HL-60/S4 treated with phorbol 12-myristate 13-acetate at 8.2 ng/mL for 4 days and 3 days (cell line): ENCODE data around the gene DPYSL5.
"Not testable (repeated sequence)": the region's sequence is repeated elsewhere in the genome, so short reads cannot be mapped to it uniquely, and the experiment has no call there.

Experiments
- in situ Hi-C: fragments of 300-500 bp; cut with MboI; formaldehyde crosslinking; loops from 2 replicates; pipeline ENCODE4 v1.15.0; 2022; ENCODE audit warnings: low sequenced_read_pairs

Gene DPYSL5

GRCh38 chr2:26874514-26874913, 26.6 kb downstream of the DPYSL5 start:
- in situ Hi-C loops: no loop called here

- in situ Hi-C loops: no loop called here
Measured at GRCh38 chr2:26875065-26875634, 27.2 kb downstream of the DPYSL5 start.

DNA sequence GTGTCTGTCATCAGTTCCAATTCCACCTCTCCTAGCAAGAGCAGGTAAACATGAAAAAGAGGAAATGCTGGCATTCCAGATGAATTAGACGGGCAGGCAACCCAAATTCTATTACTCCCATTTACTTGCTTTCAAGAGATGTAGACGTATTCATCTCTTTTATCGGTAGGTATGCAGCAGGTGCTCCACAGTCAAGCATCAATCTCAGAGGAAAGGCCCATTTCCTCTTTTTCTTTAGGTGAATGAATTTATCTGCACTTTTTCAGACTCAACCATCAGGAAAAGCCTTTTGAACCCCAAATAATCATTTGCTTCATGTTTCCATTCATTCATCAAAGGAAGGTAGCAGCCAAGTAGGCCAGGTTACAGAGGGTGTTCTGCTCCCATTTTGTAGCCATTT, 27.9 kb downstream of the DPYSL5 start:
- in situ Hi-C loops: no loop called here

DNA sequence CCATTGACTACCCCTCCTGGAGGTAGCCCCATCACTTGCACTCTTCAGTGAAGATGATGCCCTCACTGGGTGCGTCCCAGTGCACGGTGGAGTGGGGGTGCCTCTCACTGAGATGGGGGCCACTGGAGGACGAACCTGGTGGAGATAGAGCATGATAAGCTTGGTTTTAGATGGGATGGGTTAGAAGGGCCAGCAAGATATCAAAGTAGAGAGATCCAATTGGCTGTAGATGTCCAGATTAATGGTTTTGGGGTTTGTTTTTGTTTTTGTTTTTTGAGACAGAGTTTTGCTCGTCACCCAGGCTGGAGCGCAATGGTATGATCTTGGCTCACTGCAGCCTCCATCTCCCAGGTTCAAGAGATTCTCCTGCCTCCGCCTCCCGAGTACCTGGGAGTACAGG, 28.3 kb downstream of the DPYSL5 start:
- in situ Hi-C loops: no loop called here

- in situ Hi-C loops: no loop called here
Measured at GRCh38 chr2:26877276-26877675, 29.3 kb downstream of the DPYSL5 start.

DNA sequence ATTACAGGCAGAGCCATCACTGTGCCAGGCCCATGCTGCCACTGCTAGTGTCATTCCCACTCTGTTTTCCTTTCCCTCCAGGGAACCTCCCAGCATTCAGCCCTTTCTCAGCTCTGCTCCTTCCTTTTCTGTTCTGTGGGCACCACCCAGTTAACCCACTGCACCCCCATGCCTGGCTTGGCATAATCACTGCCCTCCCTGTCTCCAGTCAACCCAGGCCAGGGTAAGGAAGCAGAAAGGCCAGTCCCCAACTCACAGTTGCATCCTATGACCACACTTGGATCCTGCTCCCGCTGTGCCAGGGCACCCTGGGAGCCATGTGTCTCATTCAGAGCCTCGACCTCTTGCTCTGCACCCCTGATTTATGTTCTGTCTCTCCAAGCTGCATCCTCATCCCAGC, 32.2 kb downstream of the DPYSL5 start:
- in situ Hi-C loops: no loop called here

DNA sequence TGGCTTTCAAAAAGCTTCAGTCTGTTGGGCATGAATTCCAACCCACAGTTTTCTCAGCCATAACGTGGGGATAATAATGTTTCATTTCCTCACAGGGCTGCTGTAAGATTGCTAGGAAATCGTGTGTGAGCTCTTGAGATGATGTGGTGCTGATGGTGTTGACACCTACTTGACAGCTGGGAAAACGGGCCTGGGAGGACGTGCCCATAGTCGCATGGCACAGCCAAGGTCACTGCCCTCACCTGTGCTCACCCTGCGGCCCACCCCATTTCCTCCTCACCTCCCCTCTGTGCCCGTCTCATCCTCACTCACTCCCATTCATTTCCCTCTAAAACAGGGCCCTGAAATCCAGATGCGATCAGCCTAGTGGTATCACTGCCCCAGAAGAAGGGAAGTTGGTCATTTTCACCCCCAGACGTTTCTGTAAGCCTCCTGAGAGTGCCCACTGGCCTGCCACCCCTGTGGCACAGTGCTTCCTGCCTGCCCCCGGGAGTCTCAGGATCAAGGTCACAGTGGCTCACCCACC, 33.0 kb downstream of the DPYSL5 start:
- in situ Hi-C loops: no loop called here

DNA sequence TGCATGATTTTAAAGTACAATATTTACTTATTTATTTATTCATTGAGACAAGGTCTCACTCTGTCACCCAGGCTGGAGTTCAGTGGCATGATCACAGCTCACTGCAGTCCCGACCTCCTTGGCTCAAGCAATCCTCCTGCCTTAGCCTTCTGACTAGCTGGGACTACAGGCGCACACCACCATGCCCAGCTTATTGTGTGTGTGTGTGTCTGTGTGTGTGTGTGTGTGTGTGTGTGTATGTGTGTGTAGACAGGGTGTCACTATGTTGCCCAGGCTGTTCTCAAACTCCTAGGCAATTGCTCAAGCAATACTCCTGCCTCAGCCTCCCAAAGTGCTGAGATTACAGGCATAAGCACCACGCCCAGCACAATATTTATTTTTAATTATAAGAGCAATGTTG, 34.3 kb downstream of the DPYSL5 start:
- in situ Hi-C loops: not testable (repeated sequence)

DNA sequence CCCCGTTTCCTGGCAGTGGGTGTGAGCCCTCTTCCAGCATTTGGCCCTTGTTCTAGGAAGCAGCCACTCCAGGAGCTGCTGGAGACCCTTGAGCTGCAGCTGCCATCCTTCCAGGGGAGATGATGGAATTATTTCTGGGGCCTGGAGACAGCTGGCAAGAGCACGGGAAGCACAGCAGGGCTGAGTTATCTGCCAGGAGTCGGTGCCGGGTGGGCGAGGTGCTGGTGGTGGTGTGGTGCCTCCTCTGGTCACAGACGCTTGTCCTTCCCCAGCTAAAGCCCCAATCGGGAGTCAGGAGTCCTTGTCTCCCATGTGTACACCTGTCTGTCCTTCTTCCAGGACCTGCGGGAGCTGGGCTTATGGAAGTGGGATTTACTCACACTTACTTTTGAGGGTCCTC, 36.0 kb downstream of the DPYSL5 start:
- in situ Hi-C loops: no loop called here

DNA sequence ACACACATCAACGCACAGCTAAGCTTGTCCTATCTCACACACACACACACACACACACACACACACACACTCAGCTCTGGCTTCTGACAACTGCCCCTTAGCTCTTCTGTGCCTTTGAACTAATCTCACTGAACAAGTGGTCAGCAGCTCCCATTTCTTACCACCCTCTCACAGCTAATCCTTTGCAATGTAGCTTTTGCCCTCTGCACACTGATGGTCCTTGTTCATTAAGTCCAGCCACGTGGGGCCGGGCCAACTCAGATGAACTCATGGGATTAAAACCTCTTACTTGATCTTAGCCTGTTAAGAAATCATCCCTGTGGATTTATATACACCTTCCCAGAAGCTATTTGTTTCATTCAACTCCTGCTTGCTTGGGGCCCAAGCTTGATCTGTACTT, 36.6 kb downstream of the DPYSL5 start:
- in situ Hi-C loops: no loop called here

- in situ Hi-C loops: no loop called here
Measured at GRCh38 chr2:26885651-26886329, 37.9 kb downstream of the DPYSL5 start.

GRCh38 chr2:26886736-26887135, 38.8 kb downstream of the DPYSL5 start:
- in situ Hi-C loops: no loop called here

DNA sequence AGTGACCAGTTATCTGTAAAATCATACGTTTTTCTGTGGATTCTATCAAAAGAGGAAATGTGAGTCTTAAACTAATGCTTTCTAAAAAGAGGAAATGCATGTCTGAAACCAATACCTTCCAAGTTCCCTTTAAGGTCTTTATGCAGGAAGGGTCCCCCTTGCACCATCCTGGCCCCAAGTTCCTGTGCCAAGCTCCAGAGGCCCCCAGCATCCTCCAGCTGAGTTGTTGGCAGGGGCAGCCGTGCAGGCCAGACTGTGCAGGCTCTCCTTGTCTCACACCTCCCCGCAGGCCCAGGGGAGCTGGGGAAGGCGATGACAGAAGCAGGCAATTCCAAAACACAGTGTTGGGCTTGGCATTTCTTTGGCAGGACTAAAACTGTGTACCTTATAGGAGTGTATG, 39.2 kb downstream of the DPYSL5 start:
- in situ Hi-C loops: no loop called here

DNA sequence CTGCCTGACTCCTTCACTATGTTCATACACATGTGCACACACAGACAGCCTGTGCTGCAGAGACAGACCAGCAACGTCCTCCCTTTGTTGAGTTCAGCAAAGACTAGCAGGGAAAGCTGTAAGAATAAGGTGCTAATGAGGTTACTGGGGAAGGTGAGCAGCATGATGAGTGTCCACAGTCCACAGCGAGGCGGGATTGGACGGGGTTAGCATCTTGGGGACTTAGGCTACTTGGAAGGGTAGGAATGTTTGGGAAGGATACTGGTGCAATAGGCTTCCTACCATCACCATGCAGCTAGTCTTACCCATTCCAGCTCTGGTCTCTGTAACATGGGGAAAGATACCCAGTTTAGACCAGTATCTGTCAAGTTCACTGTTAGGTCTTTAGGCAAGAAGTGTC, 41.9 kb downstream of the DPYSL5 start:
- in situ Hi-C loops: no loop called here

- in situ Hi-C loops: no loop called here
Measured at GRCh38 chr2:26890341-26891000, 42.5 kb downstream of the DPYSL5 start.

DNA sequence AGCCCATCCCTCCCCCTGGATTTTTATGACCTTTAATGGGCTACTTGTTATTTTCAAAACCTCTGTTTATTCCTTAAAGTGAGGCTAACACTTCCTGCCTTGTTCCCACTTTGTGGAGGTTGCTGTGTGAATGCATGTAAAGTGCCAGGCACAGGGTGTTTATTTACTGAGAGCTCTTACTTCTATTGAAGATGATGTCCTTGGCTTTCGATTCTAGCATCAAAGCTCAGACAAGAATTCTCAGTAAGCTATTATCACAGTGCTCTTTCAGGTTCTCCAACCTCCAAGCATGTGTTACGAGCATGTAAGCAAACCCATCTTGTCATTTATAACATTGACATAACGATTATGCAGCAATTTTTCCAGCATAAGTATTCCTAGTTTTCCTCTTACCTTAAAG, 44.2 kb downstream of the DPYSL5 start:
- in situ Hi-C loops: no loop called here

GRCh38 chr2:26892922-26893524, 45.1 kb downstream of the DPYSL5 start:
- in situ Hi-C loops: no loop called here

DNA sequence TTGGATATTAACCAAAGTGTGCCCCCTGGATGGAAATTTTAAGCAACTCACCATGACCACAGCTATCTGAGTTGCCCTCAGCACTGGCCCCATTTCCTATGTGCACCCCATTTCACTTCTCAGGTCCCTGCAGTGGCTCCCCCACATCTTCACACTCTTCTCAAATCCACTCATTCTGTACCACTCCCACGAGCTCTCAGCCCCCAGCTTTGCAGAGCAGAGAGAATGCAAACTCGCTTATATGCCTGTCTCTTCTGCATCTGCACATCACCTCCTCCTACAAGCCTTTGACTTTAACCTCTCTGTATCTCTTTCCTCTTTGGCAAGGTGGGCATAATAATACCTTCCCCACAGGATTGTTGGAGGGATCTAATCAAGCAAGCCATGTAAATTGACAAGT, 46.2 kb downstream of the DPYSL5 start:
- in situ Hi-C loops: no loop called here

DNA sequence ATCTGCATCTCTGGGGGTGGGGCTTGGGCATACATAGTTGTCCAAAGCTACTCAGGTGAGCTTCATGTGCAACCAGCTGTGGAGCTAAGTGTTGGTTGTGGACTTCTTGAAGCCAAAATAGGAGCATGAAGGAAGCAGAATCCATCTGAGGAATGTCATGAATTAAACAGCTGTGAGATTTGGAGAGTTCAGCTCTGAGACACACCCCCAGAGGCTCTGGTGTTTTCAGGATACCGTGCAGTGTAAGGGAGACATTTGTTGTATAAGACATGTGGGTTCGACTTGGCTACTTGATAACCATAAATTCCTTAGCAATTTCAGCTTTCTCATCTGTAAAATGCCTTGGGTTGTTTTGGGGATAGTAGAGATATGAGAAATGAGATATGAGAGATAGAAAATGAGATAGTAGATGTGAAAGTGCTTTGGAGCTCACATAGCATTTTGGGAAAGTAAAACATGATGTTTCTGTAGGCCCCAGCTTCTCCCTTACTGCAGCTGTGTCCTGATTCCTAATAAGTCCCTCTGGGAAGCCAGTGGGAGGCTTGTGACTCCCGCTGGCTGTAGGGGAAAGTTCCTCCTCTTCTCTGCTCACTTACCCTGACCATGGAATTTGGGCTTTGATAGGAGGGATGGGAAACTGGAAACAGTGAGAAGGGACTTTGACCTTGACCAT, 50.0 kb downstream of the DPYSL5 start:
- in situ Hi-C loops: no loop called here

- in situ Hi-C loops: no loop called here
Measured at GRCh38 chr2:26898480-26899078, 50.6 kb downstream of the DPYSL5 start.
